KG1 (cell line): ENCODE data around the gene BCL2A1.
A peak's percentile ranks its signal among the peaks of the same experiment; 100 is the strongest.
"Not testable (repeated sequence)": the region's sequence is repeated elsewhere in the genome, so short reads cannot be mapped to it uniquely, and the experiment has no call there.

Source experiments
- DNase-seq: peaks from one replicate; lab custom pipeline; 2025; lab: John Stamatoyannopoulos, UW

BCL2A1 gene

GRCh38 chr15:79970624-79971434 is at the start of gene BCL2A1:
Gene BCL2A1 (minus strand): TSS chr15:79971196. CDS start chr15:79971119, 77 bp downstream.
- peak; percentile 77 for DNase-seq

- DNase-seq = no peak
These were observed 49.7 kb upstream of the BCL2A1 start for GRCh38 chr15:80020731-80021130.

GRCh38 chr15:80020149-80020548 is 49.2 kb upstream of the BCL2A1 start:
- DNase-seq = not testable (repeated sequence)

GRCh38 chr15:80019168-80019745 is 48.3 kb upstream of the BCL2A1 start:
- DNase-seq = no peak

- not testable (repeated sequence) for DNase-seq
These were observed 46.1 kb upstream of the BCL2A1 start for GRCh38 chr15:80017139-80017538.

- not testable (repeated sequence) for DNase-seq
These were observed 45.5 kb upstream of the BCL2A1 start for GRCh38 chr15:80016506-80016905.

GRCh38 chr15:80015156-80015555 is 44.2 kb upstream of the BCL2A1 start:
- DNase-seq = no peak

- DNase-seq = not testable (repeated sequence)
These were observed 43.2 kb upstream of the BCL2A1 start for GRCh38 chr15:80014186-80014585.

- no peak for DNase-seq
These were observed 41.2 kb upstream of the BCL2A1 start for GRCh38 chr15:80012060-80012726.

GRCh38 chr15:80011596-80011995 is 40.6 kb upstream of the BCL2A1 start:
- DNase-seq = no peak

GRCh38 chr15:80011041-80011523 is 40.1 kb upstream of the BCL2A1 start:
- DNase-seq = not testable (repeated sequence)

GRCh38 chr15:80010131-80010673 is 39.2 kb upstream of the BCL2A1 start:
- no peak for DNase-seq

GRCh38 chr15:80007532-80007931 is 36.5 kb upstream of the BCL2A1 start:
- no peak for DNase-seq

- no peak for DNase-seq
These were observed 36.0 kb upstream of the BCL2A1 start for GRCh38 chr15:80006946-80007345.

- no peak for DNase-seq
These were observed 33.0 kb upstream of the BCL2A1 start for GRCh38 chr15:80003934-80004472.

- DNase-seq = no peak
These were observed 32.2 kb upstream of the BCL2A1 start for GRCh38 chr15:80003171-80003570.

GRCh38 chr15:80002267-80002666 is 31.3 kb upstream of the BCL2A1 start:
- DNase-seq = no peak

- no peak for DNase-seq
These were observed 23.6 kb upstream of the BCL2A1 start for GRCh38 chr15:79994615-79995014.

GRCh38 chr15:79991826-79992225 is 20.8 kb upstream of the BCL2A1 start:
- no peak for DNase-seq

- no peak for DNase-seq
These were observed 20.0 kb upstream of the BCL2A1 start for GRCh38 chr15:79990997-79991334.

GRCh38 chr15:79990280-79990996 is 19.4 kb upstream of the BCL2A1 start:
- DNase-seq = no peak

- no peak for DNase-seq
These were observed 18.7 kb upstream of the BCL2A1 start for GRCh38 chr15:79989682-79990081.
